ENCODE results near the gene TLE7.

TLE7 gene
- long read RNA-seq, donor 1 = 0 reads
- long read RNA-seq, donor 2 = 0 reads
- long read RNA-seq, donor 3 = 0 reads
- long read RNA-seq, donor 4 = 0 reads
- long read RNA-seq, donor 5 = 0 reads
- long read RNA-seq, donor 6 = 0 reads
- long read RNA-seq, donor 7 = 0 reads
- long read RNA-seq, donor 8 = 0 reads

GRCh38 chr16:71442051-71442440 lies at the start of gene TLE7:
TLE7 (minus strand) TSS chr16:71442054; CDS start chr16:71433324, 8,730 bp downstream.
- DNase-seq = no peak

DNA sequence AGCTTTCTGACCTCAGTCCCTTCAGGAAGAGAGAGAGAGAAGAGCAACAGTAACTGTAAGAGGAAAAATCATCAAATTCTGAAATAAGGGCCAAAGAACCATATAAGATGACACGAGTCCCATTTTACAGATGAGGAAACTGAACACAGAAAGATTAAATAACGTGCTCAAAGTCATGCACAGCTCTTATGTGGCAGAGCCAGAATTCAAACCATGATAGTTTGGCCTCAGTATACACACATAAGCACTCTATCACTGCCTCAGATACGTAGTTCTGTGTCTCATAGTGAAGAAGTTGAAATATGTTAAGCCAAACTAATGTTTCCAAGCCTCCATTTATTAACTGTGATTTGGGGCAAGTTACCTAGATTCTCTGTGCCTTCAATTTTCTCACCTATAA lies 49.2 kb upstream of the TLE7 start:
- DNase-seq = no peak

GRCh38 chr16:71490361-71490760 lies 48.5 kb upstream of the TLE7 start:
- DNase-seq = no peak

DNA sequence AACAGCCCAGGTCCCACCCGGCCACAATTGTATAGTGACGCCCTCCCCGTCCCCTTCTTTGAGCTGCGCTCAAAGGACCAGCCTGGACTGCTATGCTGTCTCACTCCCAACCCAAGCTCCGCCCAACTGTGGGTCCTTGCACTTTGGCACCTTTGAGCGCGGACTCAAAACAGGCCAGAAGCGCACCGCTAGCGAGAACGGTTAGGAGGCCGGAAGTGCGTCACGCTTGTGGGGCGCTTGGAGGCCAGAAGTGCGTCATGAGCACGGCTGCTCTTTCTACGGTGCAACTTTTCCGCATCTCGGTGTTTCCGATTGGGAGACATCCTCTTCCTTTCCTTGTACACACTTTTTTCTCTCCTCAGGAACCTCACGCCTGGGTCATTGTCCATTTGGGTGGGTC lies 47.3 kb upstream of the TLE7 start, which contains the start of gene ZNF19:
Gene ZNF19, minus strand, starts transcription at position 203 of the 400 bp plus-strand sequence. CDS start 7,210 bp downstream, outside the sequence.
- DNase-seq = no peak

GRCh38 chr16:71484006-71484893 lies 42.4 kb upstream of the TLE7 start:
- peak; percentile 90 for DNase-seq

- DNase-seq = no peak
Observed at GRCh38 chr16:71482569-71482968, 40.7 kb upstream of the TLE7 start.

GRCh38 chr16:71480956-71481355 lies 39.1 kb upstream of the TLE7 start:
- no peak for DNase-seq

DNA sequence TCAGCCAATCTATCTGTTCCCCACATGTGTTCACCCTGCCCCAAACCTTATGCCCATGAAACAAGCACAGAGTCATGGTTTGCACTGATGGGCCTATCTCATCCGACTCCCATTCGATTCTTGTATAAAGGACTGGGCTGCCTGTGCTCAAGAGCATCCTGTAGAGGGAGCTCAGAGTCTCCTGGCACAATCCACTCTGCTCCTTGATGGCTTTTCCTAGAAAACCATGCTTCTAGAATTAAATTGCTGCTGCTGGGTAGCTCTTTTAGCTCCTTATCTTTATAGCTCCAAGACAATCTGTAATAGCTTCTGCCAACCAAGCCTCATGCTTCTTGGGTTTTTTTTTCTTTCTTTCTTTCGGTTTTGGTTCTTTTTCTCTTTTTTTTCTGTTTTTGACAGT lies 37.6 kb upstream of the TLE7 start:
- no peak for DNase-seq

DNA sequence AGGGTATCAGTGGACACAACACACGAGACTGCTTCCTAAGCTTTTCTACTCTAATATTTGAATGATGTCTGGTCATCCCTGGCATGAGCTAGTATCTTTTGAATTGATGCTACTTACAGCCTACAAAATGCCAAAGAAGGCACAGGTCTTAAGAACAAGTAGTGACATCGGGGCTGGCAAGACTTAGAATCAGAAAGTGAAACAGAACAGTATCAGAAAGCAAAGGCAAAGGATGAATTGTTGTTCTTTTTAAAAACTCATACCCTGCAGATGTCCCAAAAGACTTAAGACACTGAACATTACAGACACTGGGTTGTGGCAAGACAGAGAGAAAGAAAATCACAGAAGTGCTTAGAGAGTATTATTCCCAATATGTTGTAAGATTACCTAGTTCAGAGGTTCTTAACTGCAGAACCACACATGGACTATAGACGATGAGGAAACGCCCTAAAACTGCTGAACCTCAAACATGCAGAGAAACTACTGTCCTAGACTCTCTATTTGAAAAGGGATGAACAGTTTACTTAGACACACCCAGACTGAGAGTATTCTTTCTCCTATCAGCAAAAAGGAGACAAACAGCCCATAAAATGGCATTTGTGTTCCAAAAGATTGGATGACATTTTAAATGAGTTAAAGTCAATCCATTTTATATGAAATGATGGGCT lies 34.7 kb upstream of the TLE7 start:
- no peak for DNase-seq

DNA sequence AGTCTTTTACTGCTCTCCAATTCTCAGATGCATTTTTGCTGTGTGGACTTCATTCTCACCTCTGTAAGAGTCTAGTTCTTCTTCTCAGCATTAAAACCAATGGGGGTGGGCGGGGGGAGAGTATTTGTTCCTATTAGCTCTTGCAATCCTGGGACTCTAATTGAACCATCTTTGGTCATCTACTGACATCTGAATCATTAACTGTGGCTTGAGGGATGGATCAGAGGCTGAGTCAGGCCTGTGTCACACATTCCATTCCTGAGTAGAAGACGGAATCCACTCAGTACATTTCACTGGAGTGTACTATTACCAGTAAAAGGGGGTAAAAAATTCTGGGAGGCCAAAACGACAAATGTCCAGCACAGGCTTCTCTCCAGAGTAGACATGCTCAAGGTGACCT lies 33.0 kb upstream of the TLE7 start:
- no peak for DNase-seq

DNA sequence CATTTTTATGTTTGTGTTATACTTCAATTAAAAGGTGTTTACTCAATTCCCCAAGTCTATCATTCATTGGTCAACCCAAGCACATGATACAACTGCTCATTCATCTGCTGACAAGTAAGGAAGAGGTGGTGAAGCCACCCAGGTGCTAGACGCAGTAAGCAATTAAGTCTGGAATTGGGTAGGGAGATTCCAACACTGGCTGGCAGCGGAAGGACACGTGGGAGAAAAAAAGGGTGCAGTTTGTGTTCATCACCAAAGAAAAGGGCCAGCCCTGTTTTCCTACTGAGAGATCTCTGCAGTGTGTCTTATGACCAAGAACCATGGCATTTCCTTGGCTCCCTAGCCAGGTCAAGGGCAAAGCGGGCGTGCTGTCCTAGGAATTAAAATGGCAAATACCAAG lies 32.0 kb upstream of the TLE7 start:
- no peak for DNase-seq

DNA sequence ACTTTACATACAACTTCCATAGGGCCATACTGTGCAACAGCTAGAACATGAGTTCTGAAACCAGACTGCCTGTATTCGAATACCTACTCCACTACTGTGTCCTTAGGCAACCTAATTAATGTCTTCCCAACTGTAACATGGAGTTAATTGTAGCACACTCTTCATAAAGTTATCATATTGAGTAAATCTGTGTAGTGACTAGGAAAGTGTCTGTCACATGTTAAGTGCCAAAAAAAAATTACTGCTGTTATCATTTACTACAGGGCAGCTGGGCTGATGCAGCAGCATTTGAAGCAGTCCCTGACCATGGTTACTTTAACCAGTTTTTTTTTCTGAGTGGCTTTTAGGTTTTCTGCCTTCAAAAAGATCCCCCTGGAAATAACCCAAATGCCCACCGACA lies 31.1 kb upstream of the TLE7 start:
- no peak for DNase-seq

DNA sequence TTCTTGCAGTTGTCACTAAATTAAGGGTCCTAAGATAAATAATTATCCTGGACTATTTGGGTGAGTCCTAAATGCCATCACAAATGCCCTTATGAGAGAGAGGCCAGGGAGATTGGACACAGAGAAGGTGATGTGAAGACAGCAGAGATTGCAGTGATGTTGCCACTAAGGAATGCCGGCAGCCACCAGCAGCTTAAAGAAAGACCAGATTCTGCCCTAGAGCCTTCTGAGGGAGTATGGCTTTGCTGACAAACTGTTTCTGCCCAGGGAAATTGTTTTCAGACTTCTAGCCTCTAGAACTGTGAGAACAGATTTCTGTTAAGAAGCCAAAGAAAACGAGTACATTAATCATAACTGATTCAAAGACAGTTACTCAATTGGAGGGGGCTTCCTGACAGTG lies 30.2 kb upstream of the TLE7 start:
- no peak for DNase-seq

DNA sequence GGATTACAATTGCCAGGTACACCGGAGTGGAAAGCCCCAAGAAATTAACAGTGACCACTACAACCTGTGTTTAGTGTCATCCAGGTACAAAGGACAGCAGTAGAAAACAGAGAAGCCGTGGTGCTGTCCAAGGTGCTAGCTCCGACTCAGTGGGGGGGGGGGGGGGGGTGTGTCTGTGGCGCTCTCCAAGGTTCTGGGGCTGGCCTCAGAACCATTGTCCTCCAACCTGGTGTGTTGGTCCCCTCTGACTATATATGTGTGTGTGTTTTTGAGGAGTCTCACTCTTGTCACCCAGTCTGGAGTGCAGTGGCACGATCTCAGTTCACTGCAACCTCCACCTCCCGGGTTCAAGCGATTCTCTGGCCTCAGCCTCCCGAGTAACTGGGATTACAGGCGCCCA lies 26.0 kb upstream of the TLE7 start:
- peak; percentile 37 for DNase-seq

- no peak for DNase-seq
Observed at GRCh38 chr16:71464231-71464630, 22.4 kb upstream of the TLE7 start.

- peak; percentile 93 for DNase-seq
Observed at GRCh38 chr16:71461686-71462648, 20.1 kb upstream of the TLE7 start, which contains the start of gene ZNF23. ZNF23 (minus strand) TSS chr16:71462247; CDS start chr16:71456796, 5,451 bp downstream.

GRCh38 chr16:71460941-71461340 lies 19.1 kb upstream of the TLE7 start:
- no peak for DNase-seq

DNA sequence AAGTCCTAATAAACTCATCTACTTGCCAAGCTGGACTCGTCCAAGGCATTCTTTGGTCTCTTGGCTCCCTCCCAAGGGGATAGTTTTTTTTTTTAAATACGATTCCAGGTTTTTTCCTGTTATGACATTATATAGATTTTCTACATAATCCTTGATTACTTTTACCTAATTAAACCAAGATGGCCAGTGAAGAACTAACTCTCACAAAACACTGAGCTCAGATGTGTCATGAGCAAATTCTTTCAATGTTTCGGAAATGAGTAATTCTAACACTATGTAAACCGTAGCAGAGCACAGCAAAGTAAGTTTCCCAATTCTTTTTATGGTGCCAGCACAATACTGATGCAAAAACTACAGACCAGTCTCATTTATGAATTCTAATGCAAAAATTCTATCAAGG lies 18.4 kb upstream of the TLE7 start:
- DNase-seq = no peak

GRCh38 chr16:71459510-71459909 lies 17.7 kb upstream of the TLE7 start:
- no peak for DNase-seq

DNA sequence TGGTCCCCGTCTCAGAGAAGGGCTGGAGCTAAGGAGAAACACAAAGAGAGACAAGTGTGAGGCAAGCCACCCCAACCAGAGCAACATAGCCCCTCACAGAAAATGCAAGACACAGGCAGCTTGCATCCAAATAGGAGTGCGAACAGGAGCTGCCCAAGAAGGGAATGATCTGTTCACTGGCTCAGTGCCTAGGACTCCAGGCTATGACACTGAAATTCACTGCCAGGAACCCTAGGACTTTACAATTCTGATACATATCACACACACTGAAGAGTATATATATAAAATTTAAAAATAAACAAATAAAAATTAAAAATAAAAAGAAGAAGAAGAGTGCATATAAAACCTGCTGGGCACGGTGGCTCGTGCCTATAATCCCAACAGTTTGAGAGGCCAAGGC lies 14.9 kb upstream of the TLE7 start:
- no peak for DNase-seq

DNA sequence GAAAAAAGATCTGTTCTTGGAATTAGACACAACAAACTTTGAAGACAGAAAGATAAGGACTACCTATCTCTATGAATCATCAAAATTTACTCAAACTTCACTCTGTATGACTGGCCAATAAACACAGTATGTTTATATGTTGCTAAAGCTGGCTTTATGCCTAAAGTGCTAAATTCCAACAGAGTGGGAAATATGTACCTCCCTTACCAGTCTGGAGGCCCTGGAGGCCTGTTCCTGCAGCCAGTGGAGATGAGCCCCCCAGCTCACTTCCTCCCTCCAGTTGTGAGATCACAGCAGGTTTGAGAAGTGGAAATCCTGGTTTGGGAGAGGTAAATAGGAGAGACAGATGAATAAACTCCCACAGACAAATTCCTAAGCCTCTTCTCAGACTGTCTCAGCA lies 11.2 kb upstream of the TLE7 start:
- no peak for DNase-seq

DNA sequence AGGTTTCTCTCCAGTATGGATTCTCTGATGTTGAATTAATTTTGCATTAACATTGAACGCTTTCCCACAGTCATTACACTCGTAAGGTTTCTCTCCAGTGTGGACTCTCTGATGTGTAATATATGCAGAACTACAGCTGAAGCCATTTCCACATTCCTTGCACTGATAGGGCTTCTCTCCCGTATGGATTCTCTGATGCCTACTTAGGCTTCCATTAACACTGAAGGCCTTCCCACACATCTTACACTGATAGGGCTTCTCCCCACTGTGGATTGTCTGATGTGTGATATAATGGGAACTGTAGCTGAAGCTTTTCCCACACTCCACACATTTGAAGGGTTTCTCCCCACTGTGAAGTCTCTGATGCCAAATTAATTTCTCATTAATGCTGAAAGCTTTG lies 7.2 kb upstream of the TLE7 start:
- DNase-seq = no peak

Data from right kidney (tissue), 9 donors.